ENCODE measurements around the gene ENDOD1.

Gene ENDOD1

GRCh38 chr11:95065336-95065735, 24.3 kb upstream of the ENDOD1 start:
- DNase-seq = no peak
- H3K27me3 ChIP-seq (ENCODE audit: insufficient read depth, low read depth, severe bottlenecking) = no peaks in the 10 kb centered on the region
- H3K4me3 ChIP-seq (ENCODE audit: low read depth, low read length) = no peak overlapping the region
- peaks cover 4% of the 10 kb centered on the region; the same call in 1 of the 2 replicates for H3K36me3 ChIP-seq
- TF ChIP-seq CTCF (IDR thresholded peaks at IDR 0.05; ENCODE audit: low read depth, low read length) = no peak
- H3K27ac ChIP-seq = peak overlapping the region; percentile 39; the same call in 1 of the 2 replicates
- no peaks in the 10 kb centered on the region for H3K9me3 ChIP-seq (ENCODE audit: severe bottlenecking)

DNA sequence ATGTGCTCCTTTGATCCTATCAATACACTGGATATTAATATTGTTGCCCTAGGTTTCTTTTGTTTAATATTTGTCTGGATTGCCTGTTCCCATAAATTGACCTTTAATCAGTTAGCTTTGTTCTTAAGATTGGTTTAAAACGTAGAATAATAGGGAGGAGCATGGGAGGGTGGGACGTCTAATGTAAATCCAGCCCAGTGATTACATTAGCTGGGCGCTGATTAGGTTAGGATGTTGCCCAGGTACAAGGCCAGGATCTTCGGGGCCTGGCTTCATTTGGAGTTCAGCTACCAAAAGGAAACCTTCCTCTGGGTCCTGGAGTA, 23.0 kb upstream of the ENDOD1 start, which contains the start of gene SRSF8:
Gene SRSF8 (plus strand): TSS at position 204 of the 323 bp plus-strand sequence. CDS start 308 bp downstream, outside the sequence.
- Histone ChIP-seq H3K4me3 (ENCODE audit: low read depth, low read length) (peak within 1 kb of the TSS; percentile 99), H3K36me3 (peaks cover 4% of the 10 kb centered on the region; the same call in 1 of the 2 replicates), H3K9me3 (ENCODE audit: severe bottlenecking) (no peaks in the 10 kb centered on the region), H3K27me3 (ENCODE audit: insufficient read depth, low read depth, severe bottlenecking) (no peaks in the 10 kb centered on the region), H3K27ac (peak within 1 kb of the TSS; percentile 91)
- no peak for TF ChIP-seq CTCF (IDR thresholded peaks at IDR 0.05; ENCODE audit: low read depth, low read length)
- no peak for DNase-seq

DNA sequence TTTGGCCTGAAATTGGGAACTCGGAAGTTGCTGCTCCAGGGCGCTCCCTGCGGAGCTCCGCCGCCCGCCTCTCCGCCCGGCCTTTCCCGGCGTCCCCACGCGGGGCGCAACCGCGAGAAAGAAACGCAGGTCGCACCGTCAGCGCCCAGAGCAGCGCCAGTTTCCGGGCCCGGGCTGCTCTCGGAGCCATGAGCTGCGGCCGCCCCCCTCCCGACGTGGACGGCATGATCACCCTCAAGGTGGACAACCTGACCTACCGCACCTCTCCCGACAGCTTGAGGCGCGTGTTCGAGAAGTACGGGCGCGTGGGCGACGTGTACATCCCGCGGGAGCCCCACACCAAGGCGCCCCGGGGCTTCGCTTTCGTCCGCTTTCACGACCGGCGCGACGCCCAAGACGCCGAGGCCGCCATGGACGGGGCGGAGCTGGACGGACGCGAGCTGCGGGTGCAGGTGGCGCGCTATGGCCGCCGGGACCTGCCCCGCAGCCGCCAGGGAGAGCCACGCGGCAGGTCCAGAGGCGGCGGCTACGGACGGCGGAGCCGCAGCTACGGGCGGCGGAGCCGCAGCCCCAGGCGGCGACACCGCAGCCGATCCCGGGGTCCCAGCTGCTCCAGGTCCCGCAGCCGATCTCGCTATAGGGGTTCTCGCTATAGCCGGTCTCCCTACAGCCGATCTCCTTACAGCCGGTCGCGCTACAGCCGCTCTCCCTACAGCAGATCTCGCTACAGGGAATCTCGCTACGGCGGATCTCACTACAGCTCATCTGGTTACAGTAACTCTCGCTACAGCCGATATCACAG, 22.4 kb upstream of the ENDOD1 start:
- H3K9me3 ChIP-seq (ENCODE audit: severe bottlenecking) = no peaks in the 10 kb centered on the region
- peak overlapping the region; percentile 99 for H3K4me3 ChIP-seq (ENCODE audit: low read depth, low read length)
- peak overlapping the region; percentile 91 for H3K27ac ChIP-seq
- TF ChIP-seq CTCF (IDR thresholded peaks at IDR 0.05; ENCODE audit: low read depth, low read length) = peak; percentile 52
- no peaks in the 10 kb centered on the region for H3K27me3 ChIP-seq (ENCODE audit: insufficient read depth, low read depth, severe bottlenecking)
- DNase-seq = peak; percentile 82
- peaks cover 4% of the 10 kb centered on the region; the same call in 1 of the 2 replicates for H3K36me3 ChIP-seq

DNA sequence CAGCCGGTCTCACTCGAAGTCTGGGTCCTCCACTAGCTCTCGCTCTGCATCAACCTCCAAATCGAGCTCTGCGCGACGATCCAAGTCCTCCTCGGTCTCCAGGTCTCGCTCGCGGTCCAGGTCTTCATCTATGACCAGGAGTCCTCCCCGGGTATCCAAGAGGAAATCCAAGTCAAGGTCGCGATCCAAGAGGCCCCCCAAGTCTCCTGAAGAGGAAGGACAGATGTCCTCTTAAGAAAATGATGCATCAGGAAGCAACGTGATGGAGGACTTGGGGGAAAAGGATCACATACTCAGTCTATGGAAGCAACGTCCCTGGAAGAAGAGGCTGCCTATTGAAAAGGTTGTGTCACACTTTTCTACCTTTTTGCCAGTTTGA, 21.8 kb upstream of the ENDOD1 start:
- H3K9me3 ChIP-seq (ENCODE audit: severe bottlenecking) = no peaks in the 10 kb centered on the region
- peak overlapping the region; percentile 99 for H3K4me3 ChIP-seq (ENCODE audit: low read depth, low read length)
- no peak for DNase-seq
- peaks cover 4% of the 10 kb centered on the region; the same call in 1 of the 2 replicates for H3K36me3 ChIP-seq
- TF ChIP-seq CTCF (IDR thresholded peaks at IDR 0.05; ENCODE audit: low read depth, low read length) = no peak
- H3K27me3 ChIP-seq (ENCODE audit: insufficient read depth, low read depth, severe bottlenecking) = no peaks in the 10 kb centered on the region
- H3K27ac ChIP-seq = peak overlapping the region; percentile 91

GRCh38 chr11:95068549-95068948, 21.1 kb upstream of the ENDOD1 start:
- TF ChIP-seq CTCF (IDR thresholded peaks at IDR 0.05; ENCODE audit: low read depth, low read length) = no peak
- H3K36me3 ChIP-seq = peaks cover 4% of the 10 kb centered on the region; the same call in 1 of the 2 replicates
- H3K9me3 ChIP-seq (ENCODE audit: severe bottlenecking) = no peaks in the 10 kb centered on the region
- H3K27ac ChIP-seq = peak overlapping the region; percentile 91
- H3K4me3 ChIP-seq (ENCODE audit: low read depth, low read length) = peak overlapping the region; percentile 99
- DNase-seq = peak; percentile 75
- H3K27me3 ChIP-seq (ENCODE audit: insufficient read depth, low read depth, severe bottlenecking) = no peaks in the 10 kb centered on the region
